Neural progenitor cell (in vitro differentiated cells): ENCODE data around the gene RELCH.

Experiments
- CTCF ChIP-seq: fragments of 200-600 bp; sonication (generic); IDR thresholded peaks from 2 replicates; pipeline ENCODE4 v1.5.1; 2017; ENCODE audit warnings: antibody characterized with exemption, mild to moderate bottlenecking
- EZH2 ChIP-seq: fragments of 200-600 bp; sonication (generic); IDR thresholded peaks from 2 replicates; pipeline ENCODE4 v1.6.1; 2017; ENCODE audit warnings: antibody characterized with exemption, mild to moderate bottlenecking, moderate library complexity
- EZH2phosphoT487 ChIP-seq: fragments of 200-600 bp; sonication (generic); IDR thresholded peaks from 2 replicates; pipeline ENCODE4 v1.6.1; 2017; ENCODE audit warnings: antibody characterized with exemption

GRCh38 chr18:62321201-62321600, 134.1 kb downstream of the RELCH start:
- TF ChIP-seq CTCF, result no peak
- no peak for TF ChIP-seq EZH2
- no peak for TF ChIP-seq EZH2phosphoT487
